GM10266 (cell line): ENCODE results near the gene AGAP1.

Experiments used
- DNase-seq: peaks from one replicate; pipeline ENCODE4 v3.0.0; 2012; ENCODE audit errors: extremely low spot score
- CTCF ChIP-seq: IDR thresholded peaks from 2 replicates; pipeline ENCODE4 v1.5.1; 2012; ENCODE audit warnings: mild to moderate bottlenecking, low read depth; ENCODE audit not compliant: control insufficient read depth, insufficient read depth; ENCODE audit errors: missing control alignments

AGAP1 gene

DNA sequence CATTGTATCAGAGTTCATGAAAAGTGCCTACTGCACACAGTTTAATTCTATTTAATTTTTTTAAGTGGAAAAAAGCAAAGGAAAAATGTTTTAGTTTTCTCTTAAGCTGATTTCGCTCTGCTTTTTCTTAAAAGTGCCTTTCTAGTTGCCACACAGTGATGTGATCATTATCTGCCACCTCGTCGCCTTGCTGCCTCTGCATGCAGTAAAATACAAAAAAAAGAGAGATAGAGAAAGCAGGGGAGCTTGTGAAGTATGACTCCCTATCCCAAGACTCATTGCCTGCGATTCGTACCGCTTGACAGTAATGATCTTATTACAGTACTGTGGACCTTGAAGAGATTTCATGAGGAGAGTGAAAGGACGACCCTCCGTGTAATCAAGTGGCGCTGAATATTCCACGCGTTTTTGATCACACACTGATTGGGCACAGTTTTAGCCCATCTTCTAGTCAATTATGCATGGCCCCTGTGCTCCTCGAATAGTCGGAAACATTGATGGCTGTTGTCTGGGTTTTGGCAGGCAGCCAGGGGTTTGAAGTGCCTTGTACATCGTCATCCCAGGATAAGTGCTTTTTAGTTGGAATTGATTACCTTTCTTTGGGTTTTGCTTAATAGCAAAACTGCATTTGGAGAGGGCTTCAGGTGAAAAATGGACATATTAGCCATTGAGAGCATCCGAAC lies 486.1 kb downstream of the AGAP1 start:
- DNase-seq = no peak
- TF ChIP-seq CTCF = no peak

DNA sequence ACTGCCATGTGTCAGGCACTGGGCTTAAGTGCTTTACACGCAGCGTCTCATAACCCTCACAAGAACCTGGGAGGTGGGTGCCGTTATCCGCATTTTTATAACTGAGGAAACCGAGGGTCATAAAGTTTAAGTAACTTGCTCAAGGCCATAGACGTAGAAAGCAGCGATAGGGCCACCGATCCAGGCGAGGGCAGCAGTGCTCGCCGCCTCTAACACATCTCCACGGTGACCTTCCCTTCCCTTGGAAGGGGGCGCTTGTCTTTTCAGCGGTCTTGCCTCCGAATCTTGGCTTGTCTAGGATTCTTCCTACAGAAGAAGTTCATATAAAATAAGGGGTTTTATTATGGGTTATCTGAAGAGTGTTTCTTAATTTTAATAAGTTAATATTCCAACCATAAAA lies 487.8 kb downstream of the AGAP1 start:
- TF ChIP-seq CTCF = no peak
- DNase-seq = no peak

DNA sequence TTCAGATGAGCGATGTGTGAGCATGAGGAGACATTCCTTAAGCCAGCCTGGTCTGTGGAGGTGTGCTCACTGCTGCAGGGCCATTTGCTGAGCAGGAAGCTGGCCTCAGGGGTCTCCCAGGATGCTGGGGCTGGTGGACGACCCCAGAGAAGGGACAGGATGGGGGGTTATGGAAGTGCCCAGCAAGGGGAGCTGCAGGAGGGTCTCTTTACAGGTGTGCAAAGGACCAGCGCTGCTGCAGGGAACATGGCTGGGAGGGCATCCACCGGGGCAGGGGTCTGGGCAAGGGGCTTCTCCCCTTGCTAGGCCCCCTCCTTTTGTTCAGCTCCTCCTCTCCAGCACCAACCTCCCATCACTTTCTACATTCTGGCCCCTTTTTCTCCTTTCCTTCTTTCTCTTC lies 489.2 kb downstream of the AGAP1 start:
- no peak for TF ChIP-seq CTCF
- DNase-seq = no peak

- no peak for TF ChIP-seq CTCF
- DNase-seq = no peak
Measured at GRCh38 chr2:235984552-235984951, 490.7 kb downstream of the AGAP1 start.

- no peak for DNase-seq
- TF ChIP-seq CTCF = no peak
Measured at GRCh38 chr2:235986361-235986760, 492.5 kb downstream of the AGAP1 start.

DNA sequence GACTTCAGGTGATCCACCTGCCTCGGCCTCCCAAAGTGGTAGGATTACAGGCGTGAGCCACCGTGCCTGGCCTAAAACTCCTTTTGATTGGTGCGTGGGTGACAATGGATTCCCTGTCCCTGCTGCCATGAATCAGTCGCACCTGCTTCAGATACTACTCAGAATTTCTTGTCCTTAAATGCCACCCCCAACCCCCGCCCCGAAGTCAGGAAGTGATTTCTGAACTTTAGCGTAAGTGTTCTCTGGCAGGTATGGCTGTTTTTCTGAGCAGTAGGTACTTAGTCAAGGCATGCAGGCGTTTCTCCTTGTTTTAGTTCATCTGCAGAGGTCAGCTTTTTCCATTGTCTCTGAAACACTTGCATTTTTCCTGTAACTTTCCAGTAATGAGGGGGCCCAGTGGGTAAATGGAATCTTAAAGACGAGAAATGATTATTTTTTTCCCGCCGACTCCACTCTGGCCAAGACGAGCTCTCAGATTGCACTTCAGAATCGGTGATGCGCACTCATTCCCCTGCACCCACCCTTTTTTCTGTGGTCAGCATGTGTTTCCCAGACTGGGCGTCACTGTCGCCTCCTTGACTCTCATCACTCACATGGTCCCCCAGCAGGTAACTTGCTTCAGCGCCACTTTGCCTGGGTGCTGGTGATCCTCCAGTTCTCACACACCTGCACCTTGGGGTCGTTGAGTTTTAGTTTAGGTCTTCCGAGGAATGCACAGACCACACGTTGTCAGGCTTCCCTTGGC lies 494.6 kb downstream of the AGAP1 start:
- DNase-seq = no peak
- no peak for TF ChIP-seq CTCF

DNA sequence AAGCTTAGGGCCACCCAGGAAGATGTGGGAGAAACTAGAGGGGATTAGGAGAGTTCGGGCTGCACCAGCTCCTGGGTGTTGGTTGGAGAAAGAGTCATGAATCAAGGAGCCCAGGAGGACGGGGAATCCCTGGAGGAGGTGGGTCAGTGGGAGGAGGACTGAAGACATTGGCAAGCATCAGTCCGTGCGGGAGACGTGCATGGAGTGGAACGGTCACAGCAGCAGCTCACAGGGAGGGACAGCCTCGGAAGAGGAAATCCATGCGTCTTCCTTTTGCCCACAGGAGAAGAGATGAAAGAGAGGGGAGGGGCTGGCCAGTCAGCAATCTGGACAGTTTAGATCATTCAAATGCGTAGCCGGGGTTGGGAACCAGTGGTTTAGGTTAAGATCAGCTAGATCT lies 495.7 kb downstream of the AGAP1 start:
- no peak for DNase-seq
- no peak for TF ChIP-seq CTCF
